Activated T-helper 17 cell treated with anti-CD3 and anti-CD28 coated beads, Interleukin-2, amount 50 U/mL, for 72 hours (primary cell): ENCODE results near the gene RNF145. TPM values are rescaled to one million over a fixed set of nuclear protein-coding genes. Genes with fewer than 3 reads are reported as not detected.

Experiments used
- ATAC-seq: fragments of 150-1000 bp; cut with Tn5 transposase; replicated peaks from 2 replicates; pipeline ENCODE4 v1.10.0; 2021; ENCODE audit warnings: mild to moderate bottlenecking, moderate library complexity
- H3K27ac Mint-ChIP-seq: one replicate; pipeline ENCODE4 v1.8.0; 2022; ENCODE audit warnings: mixed read lengths
- H3K27me3 Mint-ChIP-seq: one replicate; pipeline ENCODE4 v1.8.0; 2022; ENCODE audit warnings: mixed read lengths
- H3K36me3 Mint-ChIP-seq: one replicate; pipeline ENCODE4 v1.8.0; 2022; ENCODE audit warnings: low read depth, mild to moderate bottlenecking, mixed read lengths
- H3K4me1 Mint-ChIP-seq: one replicate; pipeline ENCODE4 v1.8.0; 2022; ENCODE audit warnings: mixed read lengths
- H3K4me3 Mint-ChIP-seq: one replicate; pipeline ENCODE4 v1.8.0; 2022; ENCODE audit warnings: mild to moderate bottlenecking, mixed read lengths
- H3K9me3 Mint-ChIP-seq: one replicate; pipeline ENCODE4 v1.8.0; 2022; ENCODE audit warnings: mixed read lengths
- total RNA-seq, 2 donors: library from RNA; stranded (reverse); gene quantifications; one replicate each; pipeline ENCODE4 v1.2.3, GENCODE V29; 2022

RNF145 gene
- total RNA-seq, 2 donors from 2014 or later: 88.3 to 111 TPM

DNA sequence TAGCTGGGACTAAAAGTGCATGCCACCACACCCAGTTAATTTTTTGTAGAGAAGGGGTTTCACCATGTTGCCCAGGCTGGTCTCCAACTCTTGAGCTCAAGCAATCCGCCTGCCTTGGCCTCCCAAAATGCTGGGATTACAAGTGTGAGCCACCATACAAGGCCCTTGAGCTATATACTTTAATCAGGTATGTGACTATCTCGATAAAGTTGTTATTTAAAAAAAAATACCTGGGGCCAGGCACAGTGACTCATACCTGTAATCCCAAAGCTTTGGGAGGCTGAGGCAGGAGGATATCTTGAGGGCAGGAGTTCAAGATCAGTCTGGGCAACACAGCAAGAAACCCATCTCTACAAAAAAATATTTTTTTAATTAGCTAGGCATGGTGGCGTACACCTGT, 19.2 kb downstream of the RNF145 start:
- Mint-ChIP-seq H3K4me1 (peaks cover 27% of the 10 kb centered on the region), H3K27me3 (no peaks in the 10 kb centered on the region), H3K4me3 (no peak overlapping the region), H3K27ac (no peak overlapping the region), H3K36me3 (peaks cover 96% of the 10 kb centered on the region), H3K9me3 (no peaks in the 10 kb centered on the region)
- no peak for ATAC-seq

DNA sequence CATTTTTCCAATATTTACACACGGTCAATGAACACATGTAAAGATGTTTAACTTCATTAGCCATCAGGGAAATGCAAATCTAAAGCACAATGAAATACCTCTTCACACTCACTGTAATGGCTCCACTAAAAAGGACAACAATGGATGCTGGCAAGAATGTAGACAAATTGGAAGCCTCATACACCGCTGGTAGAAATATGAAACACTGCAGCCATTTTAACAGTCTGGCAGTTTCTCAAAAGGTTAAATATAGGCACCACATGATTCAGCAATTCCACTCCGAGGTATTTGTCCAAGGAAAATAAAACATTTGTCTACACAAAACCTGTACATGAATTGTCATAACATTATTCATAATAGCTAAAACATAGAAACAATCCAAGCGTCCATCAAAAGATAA, 20.0 kb downstream of the RNF145 start:
- Mint-ChIP-seq H3K4me3 (no peak overlapping the region), H3K9me3 (no peaks in the 10 kb centered on the region), H3K36me3 (peaks cover 96% of the 10 kb centered on the region), H3K27me3 (no peaks in the 10 kb centered on the region), H3K27ac (no peak overlapping the region), H3K4me1 (peaks cover 30% of the 10 kb centered on the region)
- ATAC-seq: no peak

DNA sequence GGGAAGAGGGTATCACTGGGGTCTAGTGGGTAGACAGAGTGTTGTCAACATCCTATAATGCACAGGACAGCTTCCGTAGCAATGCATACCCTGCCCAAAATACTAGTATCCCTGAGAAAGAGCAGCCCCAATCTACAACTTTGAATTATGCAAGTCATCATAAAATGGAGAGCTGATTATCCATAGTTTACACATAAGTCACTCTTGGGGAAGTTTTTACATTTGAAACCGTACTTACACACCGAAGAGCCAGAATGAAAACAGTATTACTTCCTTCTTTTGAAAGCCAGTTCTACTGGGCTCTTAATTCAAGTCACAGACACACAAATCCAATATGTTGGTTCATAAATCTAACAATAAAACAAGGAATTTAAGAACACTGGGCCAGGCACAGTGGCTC, 21.6 kb downstream of the RNF145 start:
- Mint-ChIP-seq H3K27ac (peak overlapping the region; percentile 19), H3K4me1 (peaks cover 27% of the 10 kb centered on the region), H3K4me3 (no peak overlapping the region), H3K27me3 (no peaks in the 10 kb centered on the region), H3K9me3 (no peaks in the 10 kb centered on the region), H3K36me3 (peaks cover 96% of the 10 kb centered on the region)
- ATAC-seq: no peak

DNA sequence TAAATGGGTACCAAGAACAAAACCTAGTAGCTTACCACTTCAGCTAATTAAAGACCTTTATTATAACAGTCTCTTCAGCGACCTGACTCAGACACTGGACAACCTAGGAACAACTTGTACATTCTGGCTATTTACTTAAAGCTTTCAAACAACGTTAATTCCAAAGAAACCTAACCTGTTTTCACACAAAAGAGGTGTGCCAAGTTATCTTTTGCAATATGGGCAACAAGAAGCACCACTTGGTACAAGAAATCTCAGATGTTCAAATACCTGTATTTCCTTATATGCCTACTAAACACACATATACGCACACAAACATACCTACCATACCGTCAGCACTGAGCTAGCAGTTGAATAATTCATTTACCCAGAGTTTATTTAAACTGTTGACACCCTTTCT, 23.0 kb downstream of the RNF145 start:
- ATAC-seq: no peak
- Mint-ChIP-seq H3K9me3 (no peaks in the 10 kb centered on the region), H3K27ac (no peak overlapping the region), H3K4me1 (peaks cover 38% of the 10 kb centered on the region), H3K4me3 (no peak overlapping the region), H3K36me3 (peaks cover 96% of the 10 kb centered on the region), H3K27me3 (no peaks in the 10 kb centered on the region)

DNA sequence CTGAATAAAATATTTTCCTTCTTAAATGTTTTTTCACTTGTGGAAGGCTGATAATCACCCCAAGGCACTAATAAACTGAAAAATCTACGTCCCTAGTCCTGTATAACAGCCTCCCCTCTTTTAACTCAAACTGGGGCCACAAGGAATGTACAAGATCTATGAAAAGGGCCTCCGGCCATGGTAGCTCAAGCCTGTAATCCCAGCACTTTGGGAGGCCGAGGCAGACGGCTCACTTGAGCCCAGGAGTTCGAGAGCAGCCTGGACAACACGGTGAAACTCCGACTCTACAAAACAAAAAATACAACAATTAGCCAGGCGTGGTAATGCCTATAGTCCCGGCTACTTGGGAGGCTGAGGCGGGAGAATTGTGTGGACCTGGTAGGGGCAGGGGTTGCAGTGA, 23.6 kb downstream of the RNF145 start:
- H3K4me3 Mint-ChIP-seq: peak overlapping the region; percentile 70
- H3K27ac Mint-ChIP-seq: peak overlapping the region; percentile 93
- H3K4me1 Mint-ChIP-seq: peaks cover 43% of the 10 kb centered on the region
- H3K9me3 Mint-ChIP-seq: no peaks in the 10 kb centered on the region
- no peaks in the 10 kb centered on the region for H3K27me3 Mint-ChIP-seq
- peaks cover 96% of the 10 kb centered on the region for H3K36me3 Mint-ChIP-seq
- ATAC-seq: no peak

DNA sequence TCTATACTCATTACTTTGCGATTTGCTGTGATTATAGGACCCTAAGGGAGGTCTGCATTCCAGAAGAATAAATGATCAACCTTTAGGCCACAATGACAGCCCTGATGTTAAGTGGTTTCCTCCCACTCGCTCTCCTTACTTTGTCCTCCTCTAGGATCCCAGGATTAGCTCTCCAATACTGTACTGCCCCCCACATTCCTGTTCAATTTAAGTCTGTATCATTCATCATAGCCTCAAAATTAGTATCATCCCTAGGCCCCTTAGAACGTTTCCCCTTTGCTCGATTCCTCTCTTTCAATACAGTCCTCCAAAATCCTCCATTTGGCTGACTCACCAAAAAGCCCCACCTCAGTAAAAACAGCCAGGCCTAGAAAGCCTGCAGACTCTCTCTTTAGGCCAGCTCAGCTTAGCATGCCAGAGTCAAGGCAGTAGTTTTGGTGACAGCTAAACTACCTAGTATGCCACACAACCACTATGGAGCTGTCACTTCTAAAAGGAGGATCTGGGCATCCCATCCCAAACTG, 24.4 kb downstream of the RNF145 start:
- Mint-ChIP-seq H3K4me1 (peaks cover 51% of the 10 kb centered on the region), H3K27me3 (no peaks in the 10 kb centered on the region), H3K36me3 (peaks cover 96% of the 10 kb centered on the region), H3K4me3 (peak overlapping the region; percentile 70), H3K27ac (peak overlapping the region; percentile 93), H3K9me3 (no peaks in the 10 kb centered on the region)
- ATAC-seq: peak; percentile 90

DNA sequence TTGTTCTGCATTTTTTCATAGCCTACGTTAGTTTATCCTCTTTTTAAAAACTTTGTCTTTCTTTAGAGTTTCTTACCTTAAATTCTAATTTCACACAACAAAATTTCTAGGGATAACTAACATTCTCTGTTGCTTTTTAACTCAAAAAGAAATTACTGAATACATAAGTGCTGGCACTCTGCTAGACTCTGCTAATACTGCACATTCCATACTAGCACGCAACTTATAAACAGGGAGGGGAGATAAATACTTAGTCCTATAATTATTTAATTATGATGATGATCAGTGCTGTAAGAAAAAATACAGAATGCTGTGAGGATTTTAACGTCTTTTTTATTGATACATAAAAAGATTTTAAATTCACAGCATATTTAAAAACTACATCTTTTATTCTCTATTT, 25.1 kb downstream of the RNF145 start:
- no peaks in the 10 kb centered on the region for H3K27me3 Mint-ChIP-seq
- H3K9me3 Mint-ChIP-seq: no peaks in the 10 kb centered on the region
- H3K36me3 Mint-ChIP-seq: peaks cover 96% of the 10 kb centered on the region
- H3K4me3 Mint-ChIP-seq: no peak overlapping the region
- peak overlapping the region; percentile 93 for H3K27ac Mint-ChIP-seq
- ATAC-seq: no peak
- peaks cover 53% of the 10 kb centered on the region for H3K4me1 Mint-ChIP-seq

DNA sequence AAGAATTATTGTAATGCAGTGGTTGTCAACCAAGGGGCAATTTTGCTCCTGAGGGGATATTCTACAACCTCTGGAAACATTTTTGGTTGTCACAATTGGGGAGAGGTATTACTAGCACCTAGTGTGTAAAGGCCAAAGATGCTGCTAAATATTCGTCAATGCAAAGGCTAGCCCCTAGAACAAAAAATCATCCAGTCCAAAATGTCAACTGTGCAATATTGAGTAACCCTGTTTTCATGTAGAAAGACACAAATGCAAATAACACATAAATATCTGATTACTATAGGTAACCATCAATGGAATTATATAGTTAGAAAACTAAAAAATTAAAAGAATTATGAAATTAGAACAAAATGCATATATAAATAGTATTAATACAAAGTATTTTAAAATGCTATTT, 26.1 kb downstream of the RNF145 start:
- Mint-ChIP-seq H3K36me3 (peaks cover 96% of the 10 kb centered on the region), H3K27me3 (no peaks in the 10 kb centered on the region), H3K27ac (peak overlapping the region; percentile 93), H3K9me3 (no peaks in the 10 kb centered on the region), H3K4me1 (peaks cover 56% of the 10 kb centered on the region), H3K4me3 (no peak overlapping the region)
- no peak for ATAC-seq

DNA sequence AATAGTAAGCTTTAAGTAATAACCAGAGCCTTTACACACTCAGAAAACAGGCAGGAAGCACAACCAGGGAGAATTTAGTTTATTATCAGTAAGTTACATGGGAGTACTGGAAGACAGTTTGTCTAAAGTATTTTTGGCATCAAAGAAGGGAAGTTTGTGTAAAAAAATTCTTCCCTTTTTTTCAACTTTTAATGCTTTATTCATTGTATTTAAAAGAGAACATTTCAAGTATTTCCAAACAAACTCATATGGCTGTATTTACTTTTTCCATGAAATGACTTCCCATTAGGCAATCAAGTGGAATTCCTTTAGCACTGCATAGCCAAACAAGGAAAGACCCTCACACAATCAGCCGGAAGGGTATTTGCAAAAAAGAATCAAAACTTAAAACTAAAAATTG, 26.7 kb downstream of the RNF145 start:
- peaks cover 56% of the 10 kb centered on the region for H3K4me1 Mint-ChIP-seq

DNA sequence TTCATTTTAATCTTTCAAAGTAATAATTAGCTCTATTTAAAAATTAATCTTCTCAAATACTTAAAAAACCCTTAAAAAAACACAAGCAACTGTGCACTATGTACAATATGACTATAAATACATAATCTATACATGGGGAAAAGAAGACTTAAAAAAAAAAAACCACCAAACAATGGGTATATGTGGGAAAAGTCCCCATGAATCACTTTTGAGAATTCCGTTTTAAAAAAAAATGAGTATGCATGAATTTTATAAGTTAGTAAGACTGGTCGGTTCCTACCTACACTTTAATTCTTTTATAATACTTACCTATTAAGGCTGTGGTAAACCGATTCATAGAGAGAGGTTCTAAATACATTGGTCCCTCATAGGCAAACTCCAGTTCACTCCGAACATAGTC, 27.7 kb downstream of the RNF145 start:
- peak; percentile 40 for ATAC-seq
- Mint-ChIP-seq H3K9me3 (no peaks in the 10 kb centered on the region), H3K27me3 (no peaks in the 10 kb centered on the region), H3K36me3 (peaks cover 96% of the 10 kb centered on the region), H3K27ac (peak overlapping the region; percentile 93), H3K4me1 (peaks cover 66% of the 10 kb centered on the region), H3K4me3 (peak overlapping the region; percentile 78)

More for the DNA sequence above, 26.7 kb downstream of the RNF145 start:
- peaks cover 92% of the 10 kb centered on the region for H3K36me3 Mint-ChIP-seq
- H3K9me3 Mint-ChIP-seq: no peaks in the 10 kb centered on the region
- H3K4me3 Mint-ChIP-seq: peak overlapping the region; percentile 78
- H3K27ac Mint-ChIP-seq: peak overlapping the region; percentile 93
- no peaks in the 10 kb centered on the region for H3K27me3 Mint-ChIP-seq
- ATAC-seq: no peak

DNA sequence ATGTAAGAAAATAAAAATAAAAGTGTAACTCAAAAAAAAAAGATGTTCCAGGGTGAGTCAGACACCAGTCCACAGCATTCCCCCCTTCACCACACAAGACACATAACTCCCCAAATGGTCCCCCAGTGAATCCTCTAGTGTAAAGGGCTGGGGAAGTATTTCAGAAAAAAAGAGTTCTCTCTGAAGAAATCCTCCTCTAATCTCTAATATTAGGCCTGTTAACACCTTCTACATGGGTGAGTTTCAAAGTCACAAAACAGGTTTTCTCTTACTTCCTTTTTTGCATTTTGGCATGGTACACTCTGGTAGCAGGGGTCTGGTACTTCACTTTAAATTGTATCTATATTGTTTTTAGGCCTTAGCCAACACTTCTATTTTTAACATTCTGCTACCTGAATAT, 28.2 kb downstream of the RNF145 start:
- Mint-ChIP-seq H3K4me1 (peaks cover 64% of the 10 kb centered on the region), H3K9me3 (no peaks in the 10 kb centered on the region), H3K27ac (peak overlapping the region; percentile 93), H3K27me3 (no peaks in the 10 kb centered on the region), H3K4me3 (peak overlapping the region; percentile 78), H3K36me3 (peaks cover 96% of the 10 kb centered on the region)
- no peak for ATAC-seq

DNA sequence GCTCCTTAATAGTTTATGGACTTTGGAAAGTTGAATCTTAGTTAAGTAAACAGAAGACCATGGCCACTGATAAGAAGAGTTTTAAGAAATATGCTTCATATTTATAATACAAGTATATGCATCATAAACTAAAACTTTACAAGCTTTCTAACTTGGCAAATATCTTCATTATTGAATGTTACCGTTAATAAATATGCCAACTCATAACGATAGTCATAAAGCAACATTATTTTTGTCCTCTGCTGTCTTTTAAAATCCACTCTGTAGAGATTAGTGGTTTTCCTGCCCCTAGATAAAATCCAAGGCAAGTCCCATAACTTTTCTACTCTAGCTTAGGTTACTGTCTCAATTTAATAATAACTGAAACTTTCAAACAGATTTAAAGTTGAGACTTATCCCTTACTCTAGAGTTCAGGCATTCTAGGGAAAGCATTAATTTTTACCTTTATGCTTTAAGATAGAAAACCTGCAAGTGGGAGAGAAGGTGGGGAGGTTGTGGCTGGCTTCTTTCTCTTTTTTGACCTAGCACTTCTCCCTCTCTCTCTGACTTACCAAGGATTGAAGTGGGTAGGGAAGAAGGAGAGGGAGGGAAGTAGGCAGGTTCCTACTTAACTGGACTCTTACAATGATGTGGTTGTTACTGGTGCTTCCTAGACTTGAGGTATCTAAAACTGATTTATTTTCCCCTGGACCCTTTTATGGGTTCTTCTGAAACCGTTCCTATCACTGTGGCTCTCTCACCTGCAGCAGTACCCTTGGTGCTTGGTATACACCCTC, 29.6 kb downstream of the RNF145 start:
- Mint-ChIP-seq H3K27ac (peak overlapping the region; percentile 93), H3K4me1 (peaks cover 58% of the 10 kb centered on the region), H3K4me3 (peak overlapping the region; percentile 78), H3K27me3 (no peaks in the 10 kb centered on the region), H3K36me3 (peaks cover 96% of the 10 kb centered on the region), H3K9me3 (no peaks in the 10 kb centered on the region)
- no peak for ATAC-seq

DNA sequence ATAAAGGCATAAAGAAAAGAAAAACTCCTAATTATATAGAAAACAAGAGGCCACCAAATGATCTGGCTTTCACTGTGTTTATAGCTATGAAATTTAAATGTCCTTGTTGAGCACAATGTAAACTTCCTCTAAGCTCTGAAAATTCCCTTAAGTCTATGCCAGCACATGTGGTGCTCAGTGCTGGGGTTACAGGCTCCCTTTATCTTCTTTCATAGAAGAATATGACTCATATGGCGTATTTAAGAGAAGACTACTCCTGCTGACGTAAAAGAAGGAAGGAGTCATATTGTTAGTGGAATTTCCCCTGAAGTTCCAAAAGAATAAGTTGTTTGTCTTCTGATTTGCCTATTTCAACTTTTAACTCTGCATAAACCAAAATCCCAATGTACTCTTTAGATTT, 30.4 kb downstream of the RNF145 start:
- Mint-ChIP-seq H3K27ac (peak overlapping the region; percentile 93), H3K27me3 (no peaks in the 10 kb centered on the region), H3K9me3 (no peaks in the 10 kb centered on the region), H3K36me3 (peaks cover 96% of the 10 kb centered on the region), H3K4me3 (peak overlapping the region; percentile 78), H3K4me1 (peaks cover 56% of the 10 kb centered on the region)
- peak; percentile 93 for ATAC-seq

DNA sequence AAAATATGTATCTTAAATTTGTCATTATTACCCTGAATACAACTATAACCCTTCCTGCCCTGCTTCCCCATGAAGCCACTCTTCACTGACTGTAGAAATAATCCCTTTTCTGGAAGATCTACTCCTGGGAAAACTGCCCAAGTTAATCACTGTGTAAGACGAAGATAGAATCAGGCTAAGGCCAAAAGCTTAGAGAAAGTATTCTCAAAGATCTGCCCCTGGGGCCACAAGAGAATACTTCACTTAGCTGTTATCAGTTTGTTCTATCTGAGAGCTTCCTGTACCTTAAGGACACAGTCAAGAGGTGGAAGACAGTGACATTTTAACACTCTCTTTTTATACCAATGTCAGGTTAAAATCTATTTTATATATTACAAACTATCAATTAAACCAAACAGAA, 33.8 kb downstream of the RNF145 start:
- Mint-ChIP-seq H3K36me3 (peaks cover 96% of the 10 kb centered on the region), H3K9me3 (no peaks in the 10 kb centered on the region), H3K4me3 (peak overlapping the region; percentile 52), H3K27ac (peak overlapping the region; percentile 83), H3K27me3 (no peaks in the 10 kb centered on the region), H3K4me1 (peaks cover 38% of the 10 kb centered on the region)
- no peak for ATAC-seq

DNA sequence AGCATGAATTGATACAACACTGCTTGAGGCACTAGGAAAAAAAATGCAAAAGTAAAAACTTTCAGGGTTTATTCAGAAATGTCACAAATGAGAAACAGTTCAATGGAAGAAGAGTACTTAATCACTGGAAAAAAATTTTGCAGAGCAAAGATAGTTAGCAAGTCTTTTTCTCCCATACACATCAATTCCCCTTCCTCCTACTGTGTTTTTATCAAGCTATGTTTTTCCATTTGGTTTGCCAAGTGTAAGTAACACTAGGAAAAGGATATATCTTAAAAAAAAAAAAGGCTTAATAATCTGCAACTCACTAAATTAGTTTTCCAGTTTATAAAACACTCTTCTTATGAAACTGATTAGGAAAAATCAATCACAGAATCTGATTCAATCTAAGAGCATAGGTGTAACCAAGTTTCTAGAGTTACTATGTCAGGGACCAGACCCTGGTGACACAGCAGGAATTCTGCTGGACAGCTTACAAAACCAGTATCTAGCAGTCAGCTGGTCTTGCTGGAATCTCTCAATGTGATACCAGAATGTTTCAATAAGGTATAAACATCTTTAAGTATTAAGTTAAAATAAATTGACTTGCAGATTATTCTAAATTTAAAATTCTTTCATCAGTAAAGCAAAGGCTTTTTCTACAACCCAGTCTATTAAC, 34.7 kb downstream of the RNF145 start:
- Mint-ChIP-seq H3K4me1 (peaks cover 29% of the 10 kb centered on the region), H3K4me3 (peak overlapping the region; percentile 52), H3K27me3 (no peaks in the 10 kb centered on the region), H3K36me3 (peaks cover 96% of the 10 kb centered on the region), H3K9me3 (no peaks in the 10 kb centered on the region), H3K27ac (peak overlapping the region; percentile 83)
- no peak for ATAC-seq
